Measurements from ENCODE around the gene FAM200A.

DNA sequence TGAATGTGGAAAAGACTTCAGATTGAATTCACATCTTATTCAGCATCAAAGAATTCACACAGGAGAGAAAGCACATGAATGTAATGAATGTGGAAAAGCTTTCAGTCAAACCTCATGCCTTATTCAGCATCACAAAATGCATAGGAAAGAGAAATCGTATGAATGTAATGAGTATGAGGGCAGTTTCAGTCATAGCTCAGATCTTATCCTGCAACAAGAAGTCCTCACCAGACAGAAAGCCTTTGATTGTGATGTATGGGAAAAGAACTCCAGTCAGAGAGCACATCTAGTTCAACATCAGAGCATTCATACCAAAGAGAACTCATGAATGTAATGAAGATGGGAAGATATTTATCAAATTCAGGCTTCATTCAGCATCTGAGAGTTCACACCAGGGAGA is 21.3 kb upstream of the FAM200A start:
- TF ChIP-seq POLR2AphosphoS5 (IDR thresholded peaks at IDR 0.05; ENCODE audit: low read depth): no peak
- TF ChIP-seq, protein P1, sequence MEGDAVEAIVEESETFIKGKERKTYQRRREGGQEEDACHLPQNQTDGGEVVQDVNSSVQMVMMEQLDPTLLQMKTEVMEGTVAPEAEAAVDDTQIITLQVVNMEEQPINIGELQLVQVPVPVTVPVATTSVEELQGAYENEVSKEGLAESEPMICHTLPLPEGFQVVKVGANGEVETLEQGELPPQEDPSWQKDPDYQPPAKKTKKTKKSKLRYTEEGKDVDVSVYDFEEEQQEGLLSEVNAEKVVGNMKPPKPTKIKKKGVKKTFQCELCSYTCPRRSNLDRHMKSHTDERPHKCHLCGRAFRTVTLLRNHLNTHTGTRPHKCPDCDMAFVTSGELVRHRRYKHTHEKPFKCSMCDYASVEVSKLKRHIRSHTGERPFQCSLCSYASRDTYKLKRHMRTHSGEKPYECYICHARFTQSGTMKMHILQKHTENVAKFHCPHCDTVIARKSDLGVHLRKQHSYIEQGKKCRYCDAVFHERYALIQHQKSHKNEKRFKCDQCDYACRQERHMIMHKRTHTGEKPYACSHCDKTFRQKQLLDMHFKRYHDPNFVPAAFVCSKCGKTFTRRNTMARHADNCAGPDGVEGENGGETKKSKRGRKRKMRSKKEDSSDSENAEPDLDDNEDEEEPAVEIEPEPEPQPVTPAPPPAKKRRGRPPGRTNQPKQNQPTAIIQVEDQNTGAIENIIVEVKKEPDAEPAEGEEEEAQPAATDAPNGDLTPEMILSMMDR (conservative IDR thresholded peaks at IDR 0.05; ENCODE audit: low read depth in 2 of 2): no peak
- TF ChIP-seq, protein P2, sequence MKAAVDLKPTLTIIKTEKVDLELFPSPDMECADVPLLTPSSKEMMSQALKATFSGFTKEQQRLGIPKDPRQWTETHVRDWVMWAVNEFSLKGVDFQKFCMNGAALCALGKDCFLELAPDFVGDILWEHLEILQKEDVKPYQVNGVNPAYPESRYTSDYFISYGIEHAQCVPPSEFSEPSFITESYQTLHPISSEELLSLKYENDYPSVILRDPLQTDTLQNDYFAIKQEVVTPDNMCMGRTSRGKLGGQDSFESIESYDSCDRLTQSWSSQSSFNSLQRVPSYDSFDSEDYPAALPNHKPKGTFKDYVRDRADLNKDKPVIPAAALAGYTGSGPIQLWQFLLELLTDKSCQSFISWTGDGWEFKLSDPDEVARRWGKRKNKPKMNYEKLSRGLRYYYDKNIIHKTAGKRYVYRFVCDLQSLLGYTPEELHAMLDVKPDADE (IDR thresholded peaks at IDR 0.05): no peak
- TF ChIP-seq, protein P3, sequence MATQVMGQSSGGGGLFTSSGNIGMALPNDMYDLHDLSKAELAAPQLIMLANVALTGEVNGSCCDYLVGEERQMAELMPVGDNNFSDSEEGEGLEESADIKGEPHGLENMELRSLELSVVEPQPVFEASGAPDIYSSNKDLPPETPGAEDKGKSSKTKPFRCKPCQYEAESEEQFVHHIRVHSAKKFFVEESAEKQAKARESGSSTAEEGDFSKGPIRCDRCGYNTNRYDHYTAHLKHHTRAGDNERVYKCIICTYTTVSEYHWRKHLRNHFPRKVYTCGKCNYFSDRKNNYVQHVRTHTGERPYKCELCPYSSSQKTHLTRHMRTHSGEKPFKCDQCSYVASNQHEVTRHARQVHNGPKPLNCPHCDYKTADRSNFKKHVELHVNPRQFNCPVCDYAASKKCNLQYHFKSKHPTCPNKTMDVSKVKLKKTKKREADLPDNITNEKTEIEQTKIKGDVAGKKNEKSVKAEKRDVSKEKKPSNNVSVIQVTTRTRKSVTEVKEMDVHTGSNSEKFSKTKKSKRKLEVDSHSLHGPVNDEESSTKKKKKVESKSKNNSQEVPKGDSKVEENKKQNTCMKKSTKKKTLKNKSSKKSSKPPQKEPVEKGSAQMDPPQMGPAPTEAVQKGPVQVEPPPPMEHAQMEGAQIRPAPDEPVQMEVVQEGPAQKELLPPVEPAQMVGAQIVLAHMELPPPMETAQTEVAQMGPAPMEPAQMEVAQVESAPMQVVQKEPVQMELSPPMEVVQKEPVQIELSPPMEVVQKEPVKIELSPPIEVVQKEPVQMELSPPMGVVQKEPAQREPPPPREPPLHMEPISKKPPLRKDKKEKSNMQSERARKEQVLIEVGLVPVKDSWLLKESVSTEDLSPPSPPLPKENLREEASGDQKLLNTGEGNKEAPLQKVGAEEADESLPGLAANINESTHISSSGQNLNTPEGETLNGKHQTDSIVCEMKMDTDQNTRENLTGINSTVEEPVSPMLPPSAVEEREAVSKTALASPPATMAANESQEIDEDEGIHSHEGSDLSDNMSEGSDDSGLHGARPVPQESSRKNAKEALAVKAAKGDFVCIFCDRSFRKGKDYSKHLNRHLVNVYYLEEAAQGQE (IDR thresholded peaks at IDR 0.05; ENCODE audit: unreplicated experiment): no peak
- no peak for TF ChIP-seq EZH2 (IDR thresholded peaks at IDR 0.05; ENCODE audit: low read depth, unreplicated experiment)
- TF ChIP-seq JUNB (IDR thresholded peaks at IDR 0.05; ENCODE audit: unreplicated experiment): no peak
- TF ChIP-seq EZH2phosphoT487 (IDR thresholded peaks at IDR 0.05; ENCODE audit: unreplicated experiment): no peak
- no peak for TF ChIP-seq CREB1 (CRISPR knock-in tag; IDR thresholded peaks at IDR 0.05; ENCODE audit: low read depth)
- TF ChIP-seq STAT1 (IDR thresholded peaks at IDR 0.05; ENCODE audit: unreplicated experiment): no peak
- TF ChIP-seq, protein P4, sequence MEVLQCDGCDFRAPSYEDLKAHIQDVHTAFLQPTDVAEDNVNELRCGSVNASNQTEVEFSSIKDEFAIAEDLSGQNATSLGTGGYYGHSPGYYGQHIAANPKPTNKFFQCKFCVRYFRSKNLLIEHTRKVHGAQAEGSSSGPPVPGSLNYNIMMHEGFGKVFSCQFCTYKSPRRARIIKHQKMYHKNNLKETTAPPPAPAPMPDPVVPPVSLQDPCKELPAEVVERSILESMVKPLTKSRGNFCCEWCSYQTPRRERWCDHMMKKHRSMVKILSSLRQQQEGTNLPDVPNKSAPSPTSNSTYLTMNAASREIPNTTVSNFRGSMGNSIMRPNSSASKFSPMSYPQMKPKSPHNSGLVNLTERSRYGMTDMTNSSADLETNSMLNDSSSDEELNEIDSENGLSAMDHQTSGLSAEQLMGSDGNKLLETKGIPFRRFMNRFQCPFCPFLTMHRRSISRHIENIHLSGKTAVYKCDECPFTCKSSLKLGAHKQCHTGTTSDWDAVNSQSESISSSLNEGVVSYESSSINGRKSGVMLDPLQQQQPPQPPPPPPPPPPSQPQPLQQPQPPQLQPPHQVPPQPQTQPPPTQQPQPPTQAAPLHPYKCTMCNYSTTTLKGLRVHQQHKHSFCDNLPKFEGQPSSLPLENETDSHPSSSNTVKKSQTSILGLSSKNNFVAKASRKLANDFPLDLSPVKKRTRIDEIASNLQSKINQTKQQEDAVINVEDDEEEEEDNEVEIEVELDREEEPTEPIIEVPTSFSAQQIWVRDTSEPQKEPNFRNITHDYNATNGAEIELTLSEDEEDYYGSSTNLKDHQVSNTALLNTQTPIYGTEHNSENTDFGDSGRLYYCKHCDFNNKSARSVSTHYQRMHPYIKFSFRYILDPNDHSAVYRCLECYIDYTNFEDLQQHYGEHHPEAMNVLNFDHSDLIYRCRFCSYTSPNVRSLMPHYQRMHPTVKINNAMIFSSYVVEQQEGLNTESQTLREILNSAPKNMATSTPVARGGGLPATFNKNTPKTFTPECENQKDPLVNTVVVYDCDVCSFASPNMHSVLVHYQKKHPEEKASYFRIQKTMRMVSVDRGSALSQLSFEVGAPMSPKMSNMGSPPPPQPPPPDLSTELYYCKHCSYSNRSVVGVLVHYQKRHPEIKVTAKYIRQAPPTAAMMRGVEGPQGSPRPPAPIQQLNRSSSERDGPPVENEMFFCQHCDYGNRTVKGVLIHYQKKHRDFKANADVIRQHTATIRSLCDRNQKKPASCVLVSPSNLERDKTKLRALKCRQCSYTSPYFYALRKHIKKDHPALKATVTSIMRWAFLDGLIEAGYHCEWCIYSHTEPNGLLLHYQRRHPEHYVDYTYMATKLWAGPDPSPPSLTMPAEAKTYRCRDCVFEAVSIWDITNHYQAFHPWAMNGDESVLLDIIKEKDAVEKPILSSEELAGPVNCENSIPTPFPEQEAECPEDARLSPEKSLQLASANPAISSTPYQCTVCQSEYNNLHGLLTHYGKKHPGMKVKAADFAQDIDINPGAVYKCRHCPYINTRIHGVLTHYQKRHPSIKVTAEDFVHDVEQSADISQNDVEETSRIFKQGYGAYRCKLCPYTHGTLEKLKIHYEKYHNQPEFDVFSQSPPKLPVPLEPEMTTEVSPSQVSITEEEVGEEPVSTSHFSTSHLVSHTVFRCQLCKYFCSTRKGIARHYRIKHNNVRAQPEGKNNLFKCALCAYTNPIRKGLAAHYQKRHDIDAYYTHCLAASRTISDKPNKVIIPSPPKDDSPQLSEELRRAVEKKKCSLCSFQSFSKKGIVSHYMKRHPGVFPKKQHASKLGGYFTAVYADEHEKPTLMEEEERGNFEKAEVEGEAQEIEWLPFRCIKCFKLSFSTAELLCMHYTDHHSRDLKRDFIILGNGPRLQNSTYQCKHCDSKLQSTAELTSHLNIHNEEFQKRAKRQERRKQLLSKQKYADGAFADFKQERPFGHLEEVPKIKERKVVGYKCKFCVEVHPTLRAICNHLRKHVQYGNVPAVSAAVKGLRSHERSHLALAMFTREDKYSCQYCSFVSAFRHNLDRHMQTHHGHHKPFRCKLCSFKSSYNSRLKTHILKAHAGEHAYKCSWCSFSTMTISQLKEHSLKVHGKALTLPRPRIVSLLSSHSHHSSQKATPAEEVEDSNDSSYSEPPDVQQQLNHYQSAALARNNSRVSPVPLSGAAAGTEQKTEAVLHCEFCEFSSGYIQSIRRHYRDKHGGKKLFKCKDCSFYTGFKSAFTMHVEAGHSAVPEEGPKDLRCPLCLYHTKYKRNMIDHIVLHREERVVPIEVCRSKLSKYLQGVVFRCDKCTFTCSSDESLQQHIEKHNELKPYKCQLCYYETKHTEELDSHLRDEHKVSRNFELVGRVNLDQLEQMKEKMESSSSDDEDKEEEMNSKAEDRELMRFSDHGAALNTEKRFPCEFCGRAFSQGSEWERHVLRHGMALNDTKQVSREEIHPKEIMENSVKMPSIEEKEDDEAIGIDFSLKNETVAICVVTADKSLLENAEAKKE (CRISPR knock-in tag; IDR thresholded peaks at IDR 0.05): no peak
- TF ChIP-seq ZNF114 (CRISPR knock-in tag; IDR thresholded peaks at IDR 0.05): no peak

Measured in GM23338 (cell line).